Ascending aorta (tissue), 2 donors: ENCODE measurements around the gene HACD2. TPM values are rescaled to one million over a fixed set of nuclear protein-coding genes. Genes with fewer than 3 reads are reported as not detected.

Source experiments
- DNase-seq, 2 donors: peaks; one replicate each; pipeline ENCODE4 v3.0.0-alpha.2; 2019; ENCODE audit warnings: low spot score in 2 of 2
- H3K27ac ChIP-seq, 2 donors: fragments of 200-600 bp; sonication (generic); one replicate each; pipeline ENCODE4 v1.5.1; 2016 to 2017; ENCODE audit warnings: mild to moderate bottlenecking in 1 of 2
- H3K27me3 ChIP-seq: fragments of 200-600 bp; sonication (generic); one replicate; pipeline ENCODE4 v1.5.1; 2017
- H3K36me3 ChIP-seq, 2 donors: fragments of 200-600 bp; sonication (generic); one replicate each; pipeline ENCODE4 v1.5.1; 2016
- H3K4me1 ChIP-seq, 2 donors: fragments of 200-600 bp; sonication (generic); one replicate each; pipeline ENCODE4 v1.5.1; 2016 to 2017; ENCODE audit warnings: mild to moderate bottlenecking in 1 of 2
- H3K4me3 ChIP-seq, 2 donors: fragments of 200-600 bp; sonication (generic); one replicate each; pipeline ENCODE4 v1.5.1; 2016 to 2017; ENCODE audit warnings: mild to moderate bottlenecking in 1 of 2
- H3K9me3 ChIP-seq, 2 donors: fragments of 200-600 bp; sonication (generic); one replicate each; pipeline ENCODE4 v1.5.1; 2016
- intact Hi-C: fragments of 100-400 bp; cut with DNase I; formaldehyde crosslinking; loops from one replicate; pipeline ENCODE4 v1.15.1; 2023
- total RNA-seq: library from RNA; depleted of rRNA; stranded (reverse); fragments of >200 nt; gene quantifications from one replicate; pipeline ENCODE4 v1.1.0, GENCODE V29; 2016
- TF ChIP-seq, protein P1 (sequence below), 3 experiments: fragments of 200-600 bp in 2 of 3; fragments of 450-650 bp in 1 of 3; sonication (generic) in 2 of 3; IDR thresholded peaks; one replicate each; pipeline ENCODE4 v1.5.1; 2016 to 2019; ENCODE audit warnings: antibody characterized with exemption in 3 of 3, mild to moderate bottlenecking in 1 of 3, moderate library complexity in 1 of 3

The HACD2 gene
- total RNA-seq, 1 donor from 2014 or later, result 10.2 TPM

DNA sequence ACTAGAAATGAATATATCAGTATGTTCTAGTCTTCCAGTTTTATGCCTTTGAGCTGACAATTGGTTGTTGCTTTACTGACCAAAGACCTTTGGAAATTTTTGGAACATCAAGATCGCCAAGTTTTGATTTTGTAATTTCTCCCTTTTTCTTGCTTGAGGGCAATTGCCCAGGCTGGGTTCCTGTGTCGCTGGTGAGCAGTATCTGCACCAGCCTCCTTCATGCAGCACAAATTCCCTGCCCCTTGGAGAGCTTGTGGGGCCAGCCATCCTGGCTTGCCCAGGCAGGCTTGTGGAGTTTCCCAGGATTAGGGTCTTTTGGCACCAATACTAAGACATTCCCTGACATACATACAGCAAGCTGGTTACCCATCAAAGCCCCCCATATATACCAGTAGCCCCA, 37.9 kb upstream of the HACD2 start:
- peaks cover 45 to 70% of the 10 kb centered on the region in 2 donors for H3K36me3 ChIP-seq
- H3K4me1 ChIP-seq, result peaks cover 15 to 23% of the 10 kb centered on the region in 2 donors
- intact Hi-C loops, result no loop called here

GRCh38 chr3:123621850-123622189, 37.0 kb upstream of the HACD2 start:
- no peak overlapping the region for H3K4me3 ChIP-seq
- intact Hi-C loops, result no loop called here
- H3K9me3 ChIP-seq, result no peaks in the 10 kb centered on the region
- DNase-seq, result no peak
- H3K27me3 ChIP-seq, result no peaks in the 10 kb centered on the region
- peaks cover 15 to 32% of the 10 kb centered on the region in 2 donors for H3K4me1 ChIP-seq
- peak overlapping the region; percentile 16 to 62 for H3K27ac ChIP-seq
- H3K36me3 ChIP-seq, result peaks cover 45 to 70% of the 10 kb centered on the region in 2 donors
- TF ChIP-seq, protein P1, sequence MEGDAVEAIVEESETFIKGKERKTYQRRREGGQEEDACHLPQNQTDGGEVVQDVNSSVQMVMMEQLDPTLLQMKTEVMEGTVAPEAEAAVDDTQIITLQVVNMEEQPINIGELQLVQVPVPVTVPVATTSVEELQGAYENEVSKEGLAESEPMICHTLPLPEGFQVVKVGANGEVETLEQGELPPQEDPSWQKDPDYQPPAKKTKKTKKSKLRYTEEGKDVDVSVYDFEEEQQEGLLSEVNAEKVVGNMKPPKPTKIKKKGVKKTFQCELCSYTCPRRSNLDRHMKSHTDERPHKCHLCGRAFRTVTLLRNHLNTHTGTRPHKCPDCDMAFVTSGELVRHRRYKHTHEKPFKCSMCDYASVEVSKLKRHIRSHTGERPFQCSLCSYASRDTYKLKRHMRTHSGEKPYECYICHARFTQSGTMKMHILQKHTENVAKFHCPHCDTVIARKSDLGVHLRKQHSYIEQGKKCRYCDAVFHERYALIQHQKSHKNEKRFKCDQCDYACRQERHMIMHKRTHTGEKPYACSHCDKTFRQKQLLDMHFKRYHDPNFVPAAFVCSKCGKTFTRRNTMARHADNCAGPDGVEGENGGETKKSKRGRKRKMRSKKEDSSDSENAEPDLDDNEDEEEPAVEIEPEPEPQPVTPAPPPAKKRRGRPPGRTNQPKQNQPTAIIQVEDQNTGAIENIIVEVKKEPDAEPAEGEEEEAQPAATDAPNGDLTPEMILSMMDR (IDR thresholded peaks at IDR 0.05), result no peak

More for the DNA sequence above, 37.9 kb upstream of the HACD2 start:
- Histone ChIP-seq H3K4me3 (no peak overlapping the region), H3K27ac (peak overlapping the region; percentile 17 to 41), H3K9me3 (no peaks in the 10 kb centered on the region), H3K27me3 (no peaks in the 10 kb centered on the region)
- TF ChIP-seq, protein P1 (IDR thresholded peaks at IDR 0.05), result no peak
- DNase-seq, result no peak

GRCh38 chr3:123621186-123621849, 36.5 kb upstream of the HACD2 start:
- Histone ChIP-seq H3K27me3 (no peaks in the 10 kb centered on the region), H3K27ac (peak overlapping the region; percentile 45 to 62), H3K4me3 (no peak overlapping the region), H3K9me3 (no peaks in the 10 kb centered on the region), H3K36me3 (peaks cover 45 to 70% of the 10 kb centered on the region in 2 donors), H3K4me1 (peaks cover 15 to 37% of the 10 kb centered on the region in 2 donors)
- intact Hi-C loops, result no loop called here
- TF ChIP-seq, protein P1 (IDR thresholded peaks at IDR 0.05), result no peak
- DNase-seq, result no peak

DNA sequence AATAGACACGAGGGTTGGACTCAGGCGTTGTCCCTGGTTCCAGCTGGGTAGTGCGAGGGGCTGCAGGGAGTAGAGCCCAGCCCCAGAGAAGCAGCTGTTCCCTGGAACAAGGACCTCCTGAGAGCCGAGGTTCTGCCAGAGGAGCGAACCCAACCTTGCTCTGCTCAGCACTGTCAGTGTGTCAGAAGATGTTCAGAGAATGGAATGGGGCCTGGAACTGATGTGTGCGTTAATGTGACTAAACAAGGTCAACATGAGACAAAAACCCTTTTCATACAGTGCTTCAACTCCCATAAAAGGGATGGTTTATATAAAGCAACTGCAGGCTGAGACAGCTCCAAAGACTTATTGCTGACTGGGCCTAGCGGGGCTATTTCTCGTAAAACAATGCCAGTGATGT, 35.5 kb upstream of the HACD2 start:
- H3K9me3 ChIP-seq, result no peaks in the 10 kb centered on the region
- H3K4me3 ChIP-seq, result peak overlapping the region in 1 of 2 donors; percentile 41
- intact Hi-C loops, result no loop called here
- TF ChIP-seq, protein P1 (IDR thresholded peaks at IDR 0.05), result no peak
- no peaks in the 10 kb centered on the region for H3K27me3 ChIP-seq
- H3K27ac ChIP-seq, result peak overlapping the region; percentile 62 to 68
- no peak for DNase-seq
- peaks cover 46 to 68% of the 10 kb centered on the region in 2 donors for H3K36me3 ChIP-seq
- peaks cover 15 to 37% of the 10 kb centered on the region in 2 donors for H3K4me1 ChIP-seq

GRCh38 chr3:123618768-123619484, 34.1 kb upstream of the HACD2 start:
- Histone ChIP-seq H3K4me1 (peaks cover 15 to 39% of the 10 kb centered on the region in 2 donors), H3K4me3 (peak overlapping the region; percentile 14 to 41), H3K36me3 (peaks cover 41 to 67% of the 10 kb centered on the region in 2 donors), H3K9me3 (no peaks in the 10 kb centered on the region), H3K27ac (peak overlapping the region; percentile 62 to 68), H3K27me3 (no peaks in the 10 kb centered on the region)
- TF ChIP-seq, protein P1 (IDR thresholded peaks at IDR 0.05), result peak in 1 of 3 experiments; percentile 6
- intact Hi-C loops, result no loop called here
- peak; percentile 70 to 94 for DNase-seq
